Mammary epithelial cell (primary cell): Measurements from ENCODE around the gene MYH14.

Source experiments
- CTCF ChIP-seq, 2 donors: IDR thresholded peaks in 1 of 2; conservative IDR thresholded peaks in 1 of 2; 2 replicates each; pipeline ENCODE4 v1.5.1; 2011 to 2012; ENCODE audit warnings: inconsistent platforms in 2 of 2, low read length in 2 of 2, mild to moderate bottlenecking in 2 of 2, control low read depth in 1 of 2, low read depth in 1 of 2; ENCODE audit not compliant: insufficient read depth in 1 of 2; ENCODE audit errors: extremely low read depth in 1 of 2
- EZH2 ChIP-seq: IDR thresholded peaks from 2 replicates; pipeline ENCODE4 v1.6.1; 2012; ENCODE audit warnings: low read length, inconsistent platforms, borderline replicate concordance

GRCh38 chr19:50205681-50206138 lies 2.3 kb downstream of the MYH14 start:
- TF ChIP-seq CTCF (conservative IDR thresholded peaks at IDR 0.05 in 1 of 2, IDR thresholded peaks at IDR 0.05 in 1 of 2; ENCODE audit: extremely low read depth in 1 of 2, insufficient read depth in 1 of 2, low read depth in 1 of 2, low read length in 2 of 2) = no peak
- TF ChIP-seq EZH2 = no peak
